Activated CD4-positive, alpha-beta T cell treated with anti-CD3 and anti-CD28 coated beads for 36 hours (primary cell): Measurements from ENCODE around the gene CACNA1B. TPM values are rescaled to one million over a fixed set of nuclear protein-coding genes. Genes with fewer than 3 reads are reported as not detected.

Experiments
- ATAC-seq: fragments of 200-7000 bp; cut with Tn5 transposase; one replicate; pipeline ENCODE4 v1.10.0; 2021; ENCODE audit warnings: mild to moderate bottlenecking, moderate library complexity
- CTCF ChIA-PET: fragments of 350-600 bp; sonication (Branson Sonifier 250); formaldehyde crosslinking; loops from one replicate; lab custom pipeline; 2021; ENCODE audit warnings: antibody characterized with exemption; lab: Charles Lee
- POLR2A ChIA-PET: fragments of 350-600 bp; sonication (Branson Sonifier 250); formaldehyde crosslinking; loops from one replicate; lab custom pipeline; 2021; ENCODE audit warnings: antibody characterized with exemption, inconsistent platforms; lab: Charles Lee
- DNase-seq: peaks from one replicate; pipeline ENCODE4 v3.0.0-alpha.2; 2020
- H3K27ac Mint-ChIP-seq: one replicate; pipeline ENCODE4 v1.8.0; 2021; ENCODE audit warnings: mixed read lengths
- H3K27me3 Mint-ChIP-seq: one replicate; pipeline ENCODE4 v1.8.0; 2021; ENCODE audit warnings: mixed read lengths
- H3K36me3 Mint-ChIP-seq: one replicate; pipeline ENCODE4 v1.8.0; 2021; ENCODE audit warnings: low read depth, mixed read lengths
- H3K4me1 Mint-ChIP-seq: one replicate; pipeline ENCODE4 v1.8.0; 2021; ENCODE audit warnings: mixed read lengths
- H3K4me3 Mint-ChIP-seq: one replicate; pipeline ENCODE4 v1.8.0; 2021; ENCODE audit warnings: mild to moderate bottlenecking, moderate library complexity, mixed read lengths
- H3K9me3 Mint-ChIP-seq: one replicate; pipeline ENCODE4 v1.8.0; 2021; ENCODE audit warnings: low read depth, mixed read lengths
- intact Hi-C, 2 experiments: fragments of 100-400 bp; cut with DNase I in 1 of 2; cut with micrococcal nuclease in 1 of 2; formaldehyde crosslinking; loops; one replicate each; pipeline versions ENCODE4 v1.14.2 to v1.15.1; 2022 to 2024; cut with DNase I, micrococcal nuclease
- total RNA-seq, 2 experiments: library from RNA; stranded (reverse); gene quantifications; one replicate each; pipeline ENCODE4 v1.2.3, GENCODE V29; 2021

The CACNA1B gene
- total RNA-seq, 2 experiments from 2014 or later, result 0.05 to 0.07 TPM

GRCh38 chr9:138061631-138062030 is 184.0 kb downstream of the CACNA1B start:
- Mint-ChIP-seq H3K27me3 (peaks cover 7% of the 10 kb centered on the region), H3K36me3 (no peaks in the 10 kb centered on the region), H3K4me3 (no peak overlapping the region), H3K4me1 (no peaks in the 10 kb centered on the region), H3K27ac (no peak overlapping the region), H3K9me3 (no peaks in the 10 kb centered on the region)
- DNase-seq (no peak), ATAC-seq (no peak)
- ChIA-PET POLR2A (no interaction called here), CTCF (no interaction called here)
- intact Hi-C loops, result no loop called here

- intact Hi-C loops, result no loop called here
- no peaks in the 10 kb centered on the region for H3K36me3 Mint-ChIP-seq
- no peak overlapping the region for H3K27ac Mint-ChIP-seq
- ChIA-PET POLR2A (no interaction called here), CTCF (no interaction called here)
- no peak for DNase-seq
- H3K9me3 Mint-ChIP-seq, result no peaks in the 10 kb centered on the region
- no peaks in the 10 kb centered on the region for H3K4me1 Mint-ChIP-seq
- H3K4me3 Mint-ChIP-seq, result no peak overlapping the region
- H3K27me3 Mint-ChIP-seq, result peaks cover 7% of the 10 kb centered on the region
- no peak for ATAC-seq
Measured at GRCh38 chr9:138062196-138062595, 184.6 kb downstream of the CACNA1B start.

- POLR2A ChIA-PET, result no interaction called here
Measured at GRCh38 chr9:138063033-138063432, 185.5 kb downstream of the CACNA1B start.

GRCh38 chr9:138063785-138064184 is 186.2 kb downstream of the CACNA1B start:
- POLR2A ChIA-PET, result no interaction called here
- Mint-ChIP-seq H3K9me3 (no peaks in the 10 kb centered on the region), H3K27me3 (peaks cover 7% of the 10 kb centered on the region), H3K4me3 (no peak overlapping the region), H3K27ac (no peak overlapping the region), H3K36me3 (no peaks in the 10 kb centered on the region), H3K4me1 (no peaks in the 10 kb centered on the region)
- DNase-seq, result no peak
- intact Hi-C loops, result no loop called here
- CTCF ChIA-PET, result no interaction called here
- no peak for ATAC-seq

More at GRCh38 chr9:138063033-138063432, 185.5 kb downstream of the CACNA1B start:
- H3K27me3 Mint-ChIP-seq, result peaks cover 7% of the 10 kb centered on the region
- no peak for DNase-seq
- H3K27ac Mint-ChIP-seq, result no peak overlapping the region
- H3K4me1 Mint-ChIP-seq, result no peaks in the 10 kb centered on the region
- intact Hi-C loops, result no loop called here
- no peak for ATAC-seq
- no peak overlapping the region for H3K4me3 Mint-ChIP-seq
- no peaks in the 10 kb centered on the region for H3K9me3 Mint-ChIP-seq
- CTCF ChIA-PET, result no interaction called here
- H3K36me3 Mint-ChIP-seq, result no peaks in the 10 kb centered on the region

GRCh38 chr9:138064547-138064946 is 187.0 kb downstream of the CACNA1B start:
- ChIA-PET CTCF (no interaction called here), POLR2A (no interaction called here)
- peaks cover 7% of the 10 kb centered on the region for H3K27me3 Mint-ChIP-seq
- intact Hi-C loops, result no loop called here
- no peaks in the 10 kb centered on the region for H3K4me1 Mint-ChIP-seq
- no peak overlapping the region for H3K4me3 Mint-ChIP-seq
- DNase-seq, result no peak
- H3K27ac Mint-ChIP-seq, result no peak overlapping the region
- H3K36me3 Mint-ChIP-seq, result no peaks in the 10 kb centered on the region
- no peak for ATAC-seq
- no peaks in the 10 kb centered on the region for H3K9me3 Mint-ChIP-seq

- no peak overlapping the region for H3K27ac Mint-ChIP-seq
- no peaks in the 10 kb centered on the region for H3K4me1 Mint-ChIP-seq
- intact Hi-C loops, result no loop called here
- no peaks in the 10 kb centered on the region for H3K9me3 Mint-ChIP-seq
- CTCF ChIA-PET, result no interaction called here
- DNase-seq (no peak), ATAC-seq (no peak)
- peaks cover 7% of the 10 kb centered on the region for H3K27me3 Mint-ChIP-seq
- POLR2A ChIA-PET, result no interaction called here
- H3K4me3 Mint-ChIP-seq, result no peak overlapping the region
- H3K36me3 Mint-ChIP-seq, result no peaks in the 10 kb centered on the region
Measured at GRCh38 chr9:138065287-138065686, 187.7 kb downstream of the CACNA1B start.

- intact Hi-C loops, result no loop called here
- ATAC-seq, result no peak
Measured at GRCh38 chr9:138066049-138066448, 188.5 kb downstream of the CACNA1B start.

GRCh38 chr9:138067613-138068367 is 190.2 kb downstream of the CACNA1B start:
- H3K9me3 Mint-ChIP-seq, result no peaks in the 10 kb centered on the region
- H3K27ac Mint-ChIP-seq, result no peak overlapping the region
- intact Hi-C loops, result no loop called here
- peaks cover 7% of the 10 kb centered on the region for H3K27me3 Mint-ChIP-seq
- ChIA-PET CTCF (no interaction called here), POLR2A (no interaction called here)
- ATAC-seq (no peak), DNase-seq (no peak)
- no peaks in the 10 kb centered on the region for H3K4me1 Mint-ChIP-seq
- no peaks in the 10 kb centered on the region for H3K36me3 Mint-ChIP-seq
- H3K4me3 Mint-ChIP-seq, result no peak overlapping the region

More at GRCh38 chr9:138066049-138066448, 188.5 kb downstream of the CACNA1B start:
- CTCF ChIA-PET, result no interaction called here
- Mint-ChIP-seq H3K27ac (no peak overlapping the region), H3K4me1 (no peaks in the 10 kb centered on the region), H3K36me3 (no peaks in the 10 kb centered on the region), H3K9me3 (no peaks in the 10 kb centered on the region), H3K4me3 (no peak overlapping the region), H3K27me3 (peaks cover 7% of the 10 kb centered on the region)
- DNase-seq, result no peak
- POLR2A ChIA-PET, result no interaction called here

- intact Hi-C loops, result no loop called here
- POLR2A ChIA-PET, result no interaction called here
- Mint-ChIP-seq H3K36me3 (no peaks in the 10 kb centered on the region), H3K4me3 (no peak overlapping the region), H3K27ac (no peak overlapping the region), H3K9me3 (no peaks in the 10 kb centered on the region), H3K4me1 (no peaks in the 10 kb centered on the region), H3K27me3 (peaks cover 7% of the 10 kb centered on the region)
- ATAC-seq, result no peak
- no peak for DNase-seq
- CTCF ChIA-PET, result no interaction called here
Measured at GRCh38 chr9:138068601-138069035, 191.0 kb downstream of the CACNA1B start.

GRCh38 chr9:138069731-138070456 is 192.3 kb downstream of the CACNA1B start:
- POLR2A ChIA-PET, result no interaction called here
- no peaks in the 10 kb centered on the region for H3K4me1 Mint-ChIP-seq
- H3K4me3 Mint-ChIP-seq, result no peak overlapping the region
- ATAC-seq, result no peak
- H3K27ac Mint-ChIP-seq, result no peak overlapping the region
- intact Hi-C loops, result no loop called here
- H3K9me3 Mint-ChIP-seq, result no peaks in the 10 kb centered on the region
- no peak for DNase-seq
- peaks cover 5% of the 10 kb centered on the region for H3K27me3 Mint-ChIP-seq
- H3K36me3 Mint-ChIP-seq, result no peaks in the 10 kb centered on the region
- CTCF ChIA-PET, result no interaction called here

GRCh38 chr9:138070815-138071214 is 193.2 kb downstream of the CACNA1B start:
- Mint-ChIP-seq H3K9me3 (no peaks in the 10 kb centered on the region), H3K27me3 (no peaks in the 10 kb centered on the region), H3K4me1 (no peaks in the 10 kb centered on the region), H3K27ac (no peak overlapping the region), H3K4me3 (no peak overlapping the region), H3K36me3 (no peaks in the 10 kb centered on the region)
- intact Hi-C loops, result no loop called here
- POLR2A ChIA-PET, result no interaction called here
- DNase-seq (no peak), ATAC-seq (no peak)
- CTCF ChIA-PET, result interaction anchor here (0.6 kb wide), 1 partner anchor 55 kb away, joined by 4 read pairs; no protein-coding TSS in a partner anchor

GRCh38 chr9:138071292-138071691 is 193.7 kb downstream of the CACNA1B start:
- intact Hi-C loops, result no loop called here
- no peaks in the 10 kb centered on the region for H3K9me3 Mint-ChIP-seq
- CTCF ChIA-PET, result interaction anchor here (0.6 kb wide), 1 partner anchor 55 kb away, joined by 4 read pairs; no protein-coding TSS in a partner anchor
- no peaks in the 10 kb centered on the region for H3K36me3 Mint-ChIP-seq
- no peak for ATAC-seq
- DNase-seq, result no peak
- H3K27me3 Mint-ChIP-seq, result no peaks in the 10 kb centered on the region
- POLR2A ChIA-PET, result no interaction called here
- H3K4me1 Mint-ChIP-seq, result no peaks in the 10 kb centered on the region
- H3K27ac Mint-ChIP-seq, result no peak overlapping the region
- no peak overlapping the region for H3K4me3 Mint-ChIP-seq
